ENCODE measurements around the gene MED31. TPM values are rescaled to one million over a fixed set of nuclear protein-coding genes. Genes with fewer than 3 reads are reported as not detected.
"Not testable (repeated sequence)": the region's sequence is repeated elsewhere in the genome, so short reads cannot be mapped to it uniquely, and the experiment has no call there.

Gene MED31
- total RNA-seq, 1 donor from 2014 or later: 19.1 TPM

DNA sequence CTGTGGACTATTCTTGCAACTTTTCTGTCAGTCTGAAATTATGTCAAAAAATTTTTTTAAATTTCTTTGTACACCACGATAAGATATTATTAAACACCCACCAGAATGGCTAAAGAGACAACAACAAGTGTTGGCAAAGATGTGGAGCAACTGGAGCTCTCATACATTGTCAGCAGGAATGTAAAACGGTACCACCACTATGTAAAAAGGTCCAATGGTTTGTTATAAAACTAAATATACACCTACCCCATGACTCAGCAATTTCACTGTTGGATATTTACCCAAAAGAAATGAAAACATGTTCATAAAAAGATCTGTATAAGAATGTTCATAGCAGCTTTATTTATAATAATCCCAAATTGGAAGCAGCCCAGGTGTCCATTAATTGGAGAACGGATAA lies 18.1 kb downstream of the MED31 start:
- intact Hi-C loops (cut with micrococcal nuclease): no loop called here

DNA sequence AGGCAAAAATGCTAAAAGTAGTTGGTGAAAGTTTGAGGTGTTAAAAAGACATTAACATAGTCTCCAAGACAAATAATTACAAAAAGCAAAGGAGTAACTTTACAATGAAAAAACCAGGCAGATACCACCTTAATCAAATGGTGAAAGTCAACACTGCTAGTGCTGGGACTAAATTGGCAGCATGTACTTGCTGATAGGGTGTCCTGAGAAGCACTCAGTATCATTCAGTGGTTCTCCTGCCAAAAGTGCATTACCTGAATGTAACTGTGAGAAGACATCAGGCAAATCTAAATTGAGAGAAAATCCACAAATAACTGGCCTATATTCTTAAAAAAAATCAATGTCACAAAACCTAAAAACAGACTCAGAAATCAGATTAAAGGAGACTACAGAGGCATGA lies 18.9 kb downstream of the MED31 start:
- intact Hi-C loops (cut with micrococcal nuclease): no loop called here

DNA sequence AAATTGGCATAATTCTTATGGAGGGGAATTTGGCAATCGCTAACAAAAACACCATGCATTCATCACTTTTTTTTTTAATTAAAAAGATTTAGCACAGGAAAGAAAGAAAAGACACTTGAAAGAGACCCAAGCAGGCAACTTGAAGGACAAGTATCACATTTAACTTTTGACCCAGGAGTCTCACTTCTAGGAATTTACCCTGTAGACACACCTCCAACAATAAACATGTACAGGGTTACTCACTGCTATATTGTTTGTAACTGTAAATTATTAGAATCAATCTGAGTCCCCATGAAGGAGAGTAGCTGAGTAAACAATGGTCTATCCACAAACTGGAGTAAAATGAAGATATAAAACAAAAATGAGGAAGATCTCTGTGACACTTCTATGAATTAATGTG lies 21.0 kb downstream of the MED31 start:
- intact Hi-C loops (cut with micrococcal nuclease): no loop called here

DNA sequence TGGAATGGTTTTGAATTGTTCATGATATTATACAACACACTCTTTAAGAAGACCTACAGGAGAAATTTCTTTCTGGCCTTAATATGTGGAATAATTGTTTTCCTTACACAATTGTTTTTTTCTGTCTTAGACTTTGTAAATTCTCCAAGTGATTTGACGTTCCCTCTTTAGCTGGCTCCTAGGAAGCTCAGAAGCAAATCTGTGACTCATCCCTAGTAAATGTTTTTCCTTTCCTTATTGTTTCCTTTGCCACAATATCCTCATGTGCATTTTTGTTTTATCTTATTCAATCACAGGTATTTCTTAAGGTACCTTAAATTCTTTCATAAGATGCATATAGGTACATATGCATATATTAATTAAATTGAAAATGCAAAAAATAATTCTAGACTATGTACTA lies 24.4 kb downstream of the MED31 start:
- intact Hi-C loops (cut with micrococcal nuclease): no loop called here

DNA sequence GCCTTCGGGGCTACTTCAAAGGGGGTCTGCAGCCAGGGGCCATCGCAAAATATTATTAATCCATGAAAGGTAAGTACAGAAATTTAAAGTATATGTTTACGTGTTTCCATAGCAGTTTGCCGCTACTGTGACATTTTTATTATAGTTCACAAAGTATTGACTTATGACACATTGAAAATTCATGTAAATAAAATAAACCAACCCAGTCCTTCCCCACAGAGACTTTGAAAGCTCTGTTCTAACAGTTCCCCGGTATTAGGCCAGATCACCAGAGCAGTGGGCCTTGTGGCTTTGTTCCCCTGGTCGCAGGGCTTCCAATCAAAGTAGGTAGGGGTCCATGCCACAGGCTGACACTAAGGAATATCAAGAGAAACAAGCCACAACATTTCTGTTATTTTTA lies 24.8 kb downstream of the MED31 start:
- intact Hi-C loops (cut with micrococcal nuclease): no loop called here

DNA sequence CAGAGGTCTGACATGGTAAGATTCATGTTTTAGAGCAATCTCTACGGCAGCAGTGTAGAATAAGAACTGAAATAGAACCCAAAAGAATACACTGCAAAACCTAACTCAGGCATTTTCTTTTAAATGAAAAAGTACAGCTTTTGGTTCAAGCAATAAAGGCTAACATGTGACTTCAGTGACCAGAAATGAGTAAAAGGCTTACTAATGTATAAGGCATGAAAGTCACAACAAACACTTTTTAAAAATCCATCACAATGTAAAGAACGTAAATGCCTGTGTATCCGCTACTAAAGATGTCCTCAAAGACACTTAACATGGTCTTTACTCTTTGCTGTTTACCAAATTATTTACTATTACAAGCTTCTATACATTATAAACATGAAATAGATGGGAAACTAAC lies 27.5 kb downstream of the MED31 start:
- intact Hi-C loops (cut with micrococcal nuclease): no loop called here

DNA sequence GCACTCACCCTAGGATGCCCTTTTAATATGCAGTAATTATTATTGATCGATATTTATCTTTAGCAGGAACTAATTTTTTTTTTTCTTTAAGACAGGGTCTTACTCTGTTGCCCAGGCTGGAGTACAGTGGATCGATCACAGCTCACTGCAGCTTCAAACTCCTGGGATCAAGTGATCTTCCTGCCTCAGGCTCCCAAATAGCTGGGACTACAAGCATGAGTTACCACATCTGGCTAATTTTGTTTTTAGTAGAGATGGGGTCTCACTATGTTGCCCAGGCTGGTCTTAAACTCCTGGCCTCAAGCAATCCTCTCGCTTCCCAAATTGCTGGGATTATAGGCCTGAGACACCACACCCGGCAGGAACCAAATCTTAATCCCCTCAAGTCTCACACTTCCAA lies 40.2 kb downstream of the MED31 start:
- intact Hi-C loops (cut with micrococcal nuclease): no loop called here

DNA sequence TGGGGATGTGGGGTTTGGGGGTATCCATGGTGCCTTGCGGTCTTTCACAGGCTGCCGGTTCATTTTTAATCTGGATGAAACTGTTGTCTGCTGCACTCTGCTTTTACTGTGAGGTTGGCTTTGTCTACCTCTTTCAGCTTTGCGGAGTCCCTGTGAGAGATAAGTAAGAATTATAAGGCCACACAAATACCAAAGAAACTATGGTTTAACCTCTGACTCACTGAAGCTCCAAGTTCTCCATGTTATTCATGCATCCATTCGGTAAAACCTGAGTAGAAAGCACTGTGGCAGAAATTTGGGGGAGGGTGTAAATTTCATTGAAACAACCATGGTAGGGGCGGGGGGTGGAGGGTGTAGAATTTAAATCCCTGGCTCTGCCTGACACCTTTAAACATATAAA lies 41.4 kb downstream of the MED31 start:
- intact Hi-C loops (cut with micrococcal nuclease): no loop called here

DNA sequence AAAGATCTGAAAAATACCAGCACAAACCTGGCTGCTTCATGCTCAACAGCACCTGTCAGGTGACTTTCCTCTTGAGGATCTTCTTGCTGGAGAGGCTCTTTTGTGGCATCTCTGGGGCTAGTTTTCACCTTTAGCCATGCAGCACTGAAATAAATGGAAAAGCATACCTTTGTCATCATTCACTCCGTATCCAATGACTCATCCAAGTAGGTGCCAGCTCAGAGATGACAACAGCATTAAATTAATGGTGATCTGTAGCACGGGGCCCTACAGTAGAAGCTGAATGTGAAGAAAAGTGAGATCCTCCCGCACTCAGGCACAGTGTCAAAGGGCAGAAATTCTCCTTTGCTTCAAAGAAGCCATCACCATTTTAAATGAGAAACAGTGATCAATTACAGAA lies 43.1 kb downstream of the MED31 start:
- intact Hi-C loops (cut with micrococcal nuclease): no loop called here

DNA sequence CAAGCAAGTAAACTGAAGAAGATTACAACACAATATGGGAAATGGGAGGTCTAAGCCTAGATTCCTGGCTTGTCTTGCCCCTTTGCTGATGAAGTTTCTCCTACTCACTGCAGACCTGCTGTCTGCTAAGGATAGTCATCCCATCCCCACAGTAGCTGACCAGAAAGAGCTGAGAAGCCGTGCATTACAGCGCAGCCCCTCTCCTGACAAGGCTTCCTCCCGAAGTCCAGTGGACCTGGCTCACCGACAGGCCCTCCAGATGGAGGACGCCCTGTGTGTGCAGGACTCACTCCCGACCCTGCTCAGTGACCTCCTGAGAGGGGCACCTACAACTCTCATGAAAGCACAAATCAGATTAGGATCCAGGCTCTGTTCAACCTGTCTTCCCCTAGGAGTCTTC lies 46.3 kb downstream of the MED31 start:
- intact Hi-C loops (cut with micrococcal nuclease): no loop called here

DNA sequence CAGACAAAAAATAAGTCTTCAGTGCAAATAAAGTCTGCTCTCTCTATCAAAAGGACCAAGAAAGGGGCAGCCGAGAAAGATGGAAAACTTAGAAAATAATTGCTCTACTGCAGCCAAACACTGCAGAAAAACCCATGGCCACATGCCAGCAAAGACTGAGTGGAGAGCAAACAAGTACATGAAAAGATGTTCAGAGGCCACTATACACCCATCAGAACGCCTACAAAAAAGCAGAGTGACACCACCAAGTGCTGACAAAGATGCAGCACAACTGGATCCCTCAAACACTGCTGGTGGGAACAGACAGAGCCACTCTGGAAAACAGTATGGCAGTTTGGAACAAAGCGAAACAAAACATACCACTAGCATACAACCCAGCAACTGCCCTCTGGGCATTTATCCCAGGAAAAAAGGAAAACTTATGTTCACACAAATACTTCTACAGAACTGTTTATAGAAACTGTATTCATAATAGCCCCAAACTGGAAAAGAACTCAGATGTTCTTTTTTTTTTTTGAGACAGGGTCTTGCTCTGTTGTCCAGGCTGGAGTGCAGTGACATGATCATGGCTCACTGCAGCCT lies 47.6 kb downstream of the MED31 start:
- intact Hi-C loops (cut with micrococcal nuclease): no loop called here

DNA sequence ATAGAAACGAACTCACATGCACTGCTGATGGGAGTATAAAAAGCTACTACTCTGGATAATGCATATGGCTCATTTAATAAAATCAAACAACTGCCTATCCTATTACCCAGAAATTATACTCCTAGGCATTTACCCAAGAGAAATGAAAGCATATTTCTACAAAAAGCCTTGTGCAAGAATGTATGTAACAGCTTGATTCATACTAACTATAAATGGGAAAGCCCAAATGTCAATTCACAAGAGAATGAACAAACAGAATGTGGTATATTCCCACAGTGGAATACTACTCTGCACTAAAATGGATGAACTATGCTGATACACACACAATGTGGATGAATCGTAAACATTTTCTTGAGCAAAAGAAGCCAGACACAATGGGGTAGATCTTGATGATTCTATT lies 49.3 kb downstream of the MED31 start:
- intact Hi-C loops (cut with micrococcal nuclease): no loop called here

DNA sequence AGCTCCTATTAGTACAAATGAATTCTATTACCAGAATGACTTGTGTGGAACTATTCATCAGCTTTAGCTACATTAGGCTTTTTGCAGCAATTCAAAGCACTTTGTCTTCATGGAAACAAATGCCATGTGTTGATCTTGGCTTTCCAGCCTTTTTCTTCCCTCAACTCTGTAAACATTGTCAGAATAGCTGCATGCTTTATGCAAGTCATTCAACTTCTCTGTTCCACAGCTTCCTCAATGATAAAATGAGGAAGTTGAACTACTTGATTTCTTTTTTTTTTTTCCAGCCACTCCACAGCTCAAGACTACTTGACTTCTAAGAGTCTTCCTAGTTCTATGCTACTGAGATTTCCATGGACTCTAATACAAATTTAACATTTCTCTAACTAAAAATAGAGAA lies 52.0 kb downstream of the MED31 start:
- intact Hi-C loops (cut with micrococcal nuclease): no loop called here

DNA sequence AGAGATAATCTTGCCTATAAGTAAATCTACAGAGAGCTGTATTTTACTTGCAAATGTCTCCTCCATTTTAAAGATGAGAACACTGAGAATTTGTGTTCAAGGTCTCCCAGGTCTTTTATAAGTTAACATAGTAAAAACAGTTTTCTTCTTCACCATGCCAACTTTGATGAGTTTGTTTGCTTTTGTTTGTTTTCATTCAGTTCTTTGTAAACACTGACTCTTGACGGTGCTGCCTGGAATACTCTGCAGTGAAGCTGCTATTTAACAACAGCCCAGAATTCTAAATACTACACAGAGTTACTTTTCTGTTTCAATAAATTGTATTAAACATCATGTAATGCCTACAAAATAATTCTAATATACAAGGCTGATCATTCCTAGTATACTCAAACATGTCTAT lies 53.7 kb downstream of the MED31 start:
- intact Hi-C loops (cut with micrococcal nuclease): no loop called here

DNA sequence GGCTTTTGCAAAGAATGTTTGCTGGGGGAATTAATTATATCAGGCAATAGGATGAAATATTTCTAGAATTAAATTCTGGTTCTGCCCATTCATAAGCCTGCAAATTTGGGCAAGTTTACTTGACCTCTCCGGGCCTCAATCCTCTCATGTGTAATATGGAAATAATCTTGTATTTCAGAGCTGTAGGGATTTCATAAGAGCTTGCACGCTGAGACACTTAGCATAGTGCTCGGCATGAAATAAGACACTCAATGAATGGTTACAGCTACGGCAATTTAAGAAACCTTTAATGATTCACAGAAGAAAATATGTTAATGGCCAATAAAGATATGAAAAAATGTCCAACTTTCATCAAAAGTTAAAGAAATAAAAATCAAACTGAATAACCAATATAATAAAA lies 54.5 kb downstream of the MED31 start:
- intact Hi-C loops (cut with micrococcal nuclease): no loop called here

DNA sequence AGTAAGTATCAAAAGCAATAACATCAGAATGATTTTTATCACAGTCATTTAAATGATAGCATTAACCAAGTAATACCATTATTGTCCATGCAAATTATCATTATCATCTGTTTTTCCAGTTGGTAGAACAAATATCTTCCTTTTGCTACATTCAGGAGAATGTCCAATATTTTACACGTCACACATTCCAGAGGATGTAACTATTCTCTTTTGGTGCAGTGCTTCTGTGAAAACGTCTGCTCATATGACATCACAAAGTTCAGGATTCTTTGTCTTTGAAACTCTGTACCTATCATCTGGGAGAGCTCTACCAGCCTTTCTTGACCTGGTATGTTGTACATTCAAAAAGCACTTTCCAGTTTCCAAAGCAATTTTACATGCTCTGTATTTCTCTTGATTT lies 54.9 kb downstream of the MED31 start:
- intact Hi-C loops (cut with micrococcal nuclease): no loop called here

DNA sequence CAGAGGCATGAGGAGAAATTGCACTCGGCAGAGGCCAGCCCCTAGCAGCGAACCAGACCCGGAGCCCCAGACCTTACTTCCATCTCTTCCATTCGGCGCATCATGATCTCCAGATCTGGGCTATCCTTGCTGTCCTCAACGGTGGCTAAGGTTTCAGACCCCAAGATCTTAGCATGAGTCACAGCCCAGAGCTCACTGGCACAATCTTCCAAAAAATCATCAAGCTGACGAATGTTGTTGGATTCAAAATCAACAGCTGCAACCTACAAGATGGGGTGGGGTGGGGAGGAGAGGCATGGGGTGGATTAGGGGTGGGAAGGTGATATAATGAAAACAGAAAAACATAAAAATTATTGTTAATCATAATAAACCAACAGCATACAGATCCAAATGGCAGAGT lies 55.3 kb downstream of the MED31 start:
- intact Hi-C loops (cut with micrococcal nuclease): no loop called here

DNA sequence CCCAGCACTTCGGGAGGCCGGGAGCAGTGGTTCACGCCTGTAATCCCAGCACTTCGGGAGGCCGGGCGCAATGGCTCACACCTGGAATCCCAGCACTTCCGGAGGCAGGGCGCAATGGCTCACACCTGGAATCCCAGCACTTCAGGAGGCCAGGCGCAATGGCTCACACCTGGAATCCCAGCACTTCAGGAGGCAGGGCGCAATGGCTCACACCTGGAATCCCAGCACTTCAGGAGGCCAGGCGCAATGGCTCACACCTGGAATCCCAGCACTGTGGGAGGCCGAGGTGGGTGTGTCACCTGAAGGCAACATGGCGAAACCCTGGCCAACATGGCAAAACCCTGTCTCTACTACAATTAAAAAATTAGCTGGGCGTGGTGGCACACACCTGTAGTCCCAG lies 58.0 kb downstream of the MED31 start:
- intact Hi-C loops (cut with micrococcal nuclease): not testable (repeated sequence)

Other genes starting within 250 kb of the MED31 start
- gene AIPL1, start 216.5 kb downstream of the MED31 start, total RNA-seq: not detected in 2 replicates
- 19.6 and 19.9 TPM in 2 replicates for gene PIMREG, start 207.2 kb downstream of the MED31 start, total RNA-seq
- 0.83 and 1.0 TPM in 2 replicates for gene PITPNM3, start 95.0 kb downstream of the MED31 start, total RNA-seq
- 19.6 and 22.4 TPM in 2 replicates for gene KIAA0753, start 10.9 kb downstream of the MED31 start, total RNA-seq
- 70.8 and 75.7 TPM in 2 replicates for gene TXNDC17, start 10.5 kb downstream of the MED31 start, total RNA-seq
- gene C17orf100, start 157 bp upstream of the MED31 start, total RNA-seq: 2.0 and 2.3 TPM in 2 replicates
- gene SLC13A5, start 61.8 kb upstream of the MED31 start, total RNA-seq: not detected in 2 replicates
- gene XAF1, start 104.4 kb upstream of the MED31 start, total RNA-seq: 432 and 434 TPM in 2 replicates
- gene FBXO39, start 124.6 kb upstream of the MED31 start, total RNA-seq: 5.5 and 6.4 TPM in 2 replicates
- gene TEKT1, start 180.1 kb upstream of the MED31 start, total RNA-seq: not detected in 2 replicates

Measured in T-helper 1 cell treated with Interleukin-12 subunit alpha and Interleukin-12 subunit beta and Interleukin-4 antibody, amounts not matched to agents 30 ng/mL and 1 ng/mL, for 36 hours (primary cell).